VCaP (cell line): ENCODE measurements around the gene DNMT3A.

Experiments used
- H3K27ac ChIP-seq: fragments of 450-650 bp; 2 replicates; pipeline ENCODE4 v1.5.1; 2017
- CTCF ChIP-seq: fragments of 450-650 bp; conservative IDR thresholded peaks from 2 replicates; pipeline ENCODE4 v1.5.1; 2017; ENCODE audit warnings: mild to moderate bottlenecking, moderate library complexity

Gene DNMT3A

GRCh38 chr2:25365241-25365640 is 23.5 kb upstream of the DNMT3A start:
- no peak overlapping the region for H3K27ac ChIP-seq
- TF ChIP-seq CTCF, result no peak

- H3K27ac ChIP-seq, result no peak overlapping the region
- TF ChIP-seq CTCF, result no peak
Observed at GRCh38 chr2:25363733-25364132, 22.0 kb upstream of the DNMT3A start.

- no peak for TF ChIP-seq CTCF
- H3K27ac ChIP-seq, result no peak overlapping the region; the same call in 1 of the 2 replicates
Observed at GRCh38 chr2:25362434-25363145, 20.9 kb upstream of the DNMT3A start.

- TF ChIP-seq CTCF, result peak; percentile 98
- H3K27ac ChIP-seq, result no peak overlapping the region; the same call in 1 of the 2 replicates
Observed at GRCh38 chr2:25362049-25362433, 20.3 kb upstream of the DNMT3A start.

- no peak overlapping the region for H3K27ac ChIP-seq
- TF ChIP-seq CTCF, result no peak
Observed at GRCh38 chr2:25361261-25362048, 19.7 kb upstream of the DNMT3A start.

- TF ChIP-seq CTCF, result no peak
- no peak overlapping the region for H3K27ac ChIP-seq
Observed at GRCh38 chr2:25358836-25359235, 17.1 kb upstream of the DNMT3A start.

- TF ChIP-seq CTCF, result no peak
- H3K27ac ChIP-seq, result no peak overlapping the region
Observed at GRCh38 chr2:25358249-25358815, 16.6 kb upstream of the DNMT3A start.
